Thyroid gland (tissue), 4 donors: Measurements from ENCODE around the gene ALPI. TPM values are rescaled to one million over a fixed set of nuclear protein-coding genes. Genes with fewer than 3 reads are reported as not detected.
"Not testable (repeated sequence)": the region's sequence is repeated elsewhere in the genome, so short reads cannot be mapped to it uniquely, and the experiment has no call there.

Experiments used
- DNase-seq, 2 donors: peaks; one replicate each; pipeline ENCODE4 v3.0.0-alpha.2; 2019
- H3K27ac ChIP-seq, 3 donors: fragments of 200-600 bp; sonication (generic); 1 replicate in 2 of 3; 2 replicates in 1 of 3; pipeline ENCODE4 v1.5.1; 2016 to 2019; ENCODE audit warnings: mild to moderate bottlenecking in 1 of 3, moderate library complexity in 1 of 3
- H3K27me3 ChIP-seq: fragments of 200-600 bp; sonication (generic); one replicate; pipeline ENCODE4 v1.5.1; 2019
- H3K36me3 ChIP-seq, 2 donors: fragments of 200-600 bp; sonication (generic); one replicate each; pipeline ENCODE4 v1.5.1; 2016 to 2019
- H3K4me1 ChIP-seq, 2 donors: fragments of 200-600 bp; sonication (generic); one replicate each; pipeline ENCODE4 v1.5.1; 2017 to 2019
- H3K4me3 ChIP-seq, 3 donors: fragments of 200-600 bp; sonication (generic); replicated peaks in 1 of 3; 1 replicate in 2 of 3; 2 replicates in 1 of 3; pipeline ENCODE4 v1.5.1; 2016; ENCODE audit warnings: mild to moderate bottlenecking in 1 of 3
- H3K9me3 ChIP-seq: fragments of 200-600 bp; sonication (generic); one replicate; pipeline ENCODE4 v1.5.1; 2017
- POLR2A ChIP-seq, 2 donors: fragments of 450-650 bp; IDR thresholded peaks; one replicate each; pipeline ENCODE4 v1.6.1; 2017; ENCODE audit warnings: antibody characterized with exemption in 2 of 2, mild to moderate bottlenecking in 2 of 2, moderate library complexity in 1 of 2
- WGBS, 2 donors: methylation state at CpG; one replicate each; pipeline ENCODE4 v1.1.5; 2017; 5-methylcytosine and 5-hydroxymethylcytosine counted together
- intact Hi-C: fragments of 100-400 bp; cut with DNase I; formaldehyde crosslinking; loops from one replicate; pipeline ENCODE4 v1.15.1; 2023
- total RNA-seq, 4 donors: library from RNA; depleted of rRNA; stranded (reverse); fragments of >200 nt; gene quantifications; one replicate each; pipeline ENCODE4 v1.2.3, GENCODE V29; 2016
- TF ChIP-seq, protein P1 (sequence below), 6 experiments: fragments of 200-600 bp in 3 of 6; fragments of 450-650 bp in 3 of 6; sonication (generic) in 3 of 6; IDR thresholded peaks; one replicate each; pipeline ENCODE4 v1.5.1; 2016 to 2019; ENCODE audit warnings: antibody characterized with exemption in 6 of 6, mild to moderate bottlenecking in 2 of 6, inconsistent platforms in 1 of 6, moderate library complexity in 1 of 6

Gene ALPI
- total RNA-seq, 4 donors from 2014 or later = not detected

DNA sequence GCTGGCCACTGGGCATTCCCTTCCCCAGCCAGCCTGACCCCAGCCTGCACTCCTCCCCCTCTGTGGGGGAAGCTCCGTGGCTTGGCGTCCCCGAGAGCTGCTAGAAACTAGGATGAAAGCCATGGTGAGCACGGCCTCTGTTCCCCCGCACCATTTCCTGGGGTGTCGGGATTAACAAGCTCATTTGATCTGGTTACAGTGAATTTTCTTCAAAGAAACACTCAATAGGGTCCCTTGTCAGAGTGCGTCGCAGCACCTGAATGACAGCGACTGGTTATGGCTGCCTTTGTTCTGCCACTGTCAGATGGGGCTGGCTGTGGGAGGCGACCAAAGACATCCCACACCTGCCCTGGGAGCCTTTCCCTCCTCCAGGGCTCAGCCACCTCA lies 7.7 kb upstream of the ALPI start:
- intact Hi-C loops = loop anchor here (5.0 kb wide), 1 partner anchor 74 kb away; the partner anchor contains the start of gene PRSS56
- no peaks in the 10 kb centered on the region for H3K36me3 ChIP-seq
- no peak for DNase-seq
- no peak for TF ChIP-seq POLR2A (IDR thresholded peaks at IDR 0.05)
- TF ChIP-seq, protein P1, sequence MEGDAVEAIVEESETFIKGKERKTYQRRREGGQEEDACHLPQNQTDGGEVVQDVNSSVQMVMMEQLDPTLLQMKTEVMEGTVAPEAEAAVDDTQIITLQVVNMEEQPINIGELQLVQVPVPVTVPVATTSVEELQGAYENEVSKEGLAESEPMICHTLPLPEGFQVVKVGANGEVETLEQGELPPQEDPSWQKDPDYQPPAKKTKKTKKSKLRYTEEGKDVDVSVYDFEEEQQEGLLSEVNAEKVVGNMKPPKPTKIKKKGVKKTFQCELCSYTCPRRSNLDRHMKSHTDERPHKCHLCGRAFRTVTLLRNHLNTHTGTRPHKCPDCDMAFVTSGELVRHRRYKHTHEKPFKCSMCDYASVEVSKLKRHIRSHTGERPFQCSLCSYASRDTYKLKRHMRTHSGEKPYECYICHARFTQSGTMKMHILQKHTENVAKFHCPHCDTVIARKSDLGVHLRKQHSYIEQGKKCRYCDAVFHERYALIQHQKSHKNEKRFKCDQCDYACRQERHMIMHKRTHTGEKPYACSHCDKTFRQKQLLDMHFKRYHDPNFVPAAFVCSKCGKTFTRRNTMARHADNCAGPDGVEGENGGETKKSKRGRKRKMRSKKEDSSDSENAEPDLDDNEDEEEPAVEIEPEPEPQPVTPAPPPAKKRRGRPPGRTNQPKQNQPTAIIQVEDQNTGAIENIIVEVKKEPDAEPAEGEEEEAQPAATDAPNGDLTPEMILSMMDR (IDR thresholded peaks at IDR 0.05) = no peak
- H3K27me3 ChIP-seq = no peaks in the 10 kb centered on the region
- WGBS, 2 donors = 73 to 86% methylated on average over 9 of the region's 10 CpGs
- no peaks in the 10 kb centered on the region for H3K4me1 ChIP-seq
- no peaks in the 10 kb centered on the region for H3K9me3 ChIP-seq
- no peak overlapping the region for H3K4me3 ChIP-seq
- no peak overlapping the region for H3K27ac ChIP-seq

DNA sequence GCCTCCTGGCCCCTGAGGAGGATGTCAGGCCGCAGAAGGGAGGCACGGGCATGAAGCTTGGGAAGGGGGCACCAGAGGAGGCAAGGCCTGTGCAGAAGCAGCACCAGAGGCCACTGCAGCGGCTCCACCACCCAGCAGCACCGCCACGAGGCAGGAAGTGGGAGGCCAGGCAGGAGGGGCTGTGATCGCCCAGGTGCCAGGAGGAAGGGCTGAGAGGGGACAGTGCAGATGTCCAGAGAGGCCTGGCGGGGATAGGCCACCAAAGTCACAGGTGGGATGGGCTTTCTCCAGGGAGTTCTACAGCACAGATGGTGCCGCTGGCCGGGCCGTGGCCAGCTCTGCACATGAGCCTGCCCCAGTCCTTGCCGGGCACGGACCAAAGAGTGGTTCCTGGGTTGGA lies 6.0 kb upstream of the ALPI start:
- intact Hi-C loops = loop anchor here (5.0 kb wide), 1 partner anchor 72 kb away; the partner anchor contains the start of gene PRSS56
- Histone ChIP-seq H3K36me3 (no peaks in the 10 kb centered on the region), H3K4me3 (no peak overlapping the region), H3K27ac (no peak overlapping the region), H3K27me3 (no peaks in the 10 kb centered on the region), H3K4me1 (no peaks in the 10 kb centered on the region), H3K9me3 (no peaks in the 10 kb centered on the region)
- no peak for DNase-seq
- 77 to 81% methylated on average over 12 of the region's 12 CpGs for WGBS, 2 donors
- TF ChIP-seq, protein P1 (IDR thresholded peaks at IDR 0.05) = no peak
- no peak for TF ChIP-seq POLR2A (IDR thresholded peaks at IDR 0.05)

DNA sequence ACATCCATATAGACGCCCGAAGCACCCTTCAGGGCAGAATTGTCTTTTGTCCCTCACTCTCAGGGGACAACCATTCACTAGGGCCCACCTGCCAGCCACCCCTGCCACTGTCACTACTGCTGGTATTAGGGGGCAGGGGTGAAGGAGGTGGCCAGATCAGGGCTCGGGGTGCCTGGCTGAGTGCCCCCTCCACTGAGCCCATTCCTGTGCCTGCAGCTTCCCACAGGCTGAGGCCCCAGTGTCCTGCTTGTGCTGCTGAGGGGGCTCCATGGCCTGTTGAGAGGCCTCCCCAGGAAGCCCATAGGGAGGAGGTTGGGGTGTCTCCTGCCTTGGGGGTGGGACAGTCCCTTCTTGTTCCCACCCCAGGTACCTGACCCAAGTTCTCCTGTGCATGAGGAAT lies 4.3 kb upstream of the ALPI start:
- H3K9me3 ChIP-seq, H3K4me1 ChIP-seq, H3K27ac ChIP-seq, intact Hi-C loops, H3K36me3 ChIP-seq, H3K4me3 ChIP-seq, H3K27me3 ChIP-seq, DNase-seq: not testable (repeated sequence)
- WGBS, 2 donors = 77 to 87% methylated on average over 2 to 3 of the region's 3 CpGs

DNA sequence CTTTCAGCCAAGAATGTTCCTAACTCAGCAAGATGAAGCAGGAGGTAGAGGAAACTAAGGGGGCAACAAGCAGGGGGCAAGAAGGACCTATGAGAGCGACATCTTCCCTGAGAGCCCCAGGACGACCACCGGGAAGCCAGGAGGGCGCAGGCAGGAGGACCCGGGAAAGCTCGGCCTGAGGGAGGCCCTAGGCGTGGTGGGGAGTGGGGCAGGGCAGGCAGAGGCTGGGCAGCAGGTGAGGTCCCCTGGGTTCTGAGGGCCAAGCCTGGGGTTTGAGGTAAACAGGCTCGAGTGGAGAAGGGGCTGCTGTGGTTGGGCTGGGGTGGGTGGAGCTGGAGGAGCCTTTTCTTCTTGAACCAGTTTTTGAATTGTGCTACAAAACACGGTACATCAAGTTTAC lies 1.3 kb upstream of the ALPI start:
- Histone ChIP-seq H3K4me3 (no peak overlapping the region), H3K27me3 (no peaks in the 10 kb centered on the region), H3K4me1 (no peaks in the 10 kb centered on the region), H3K9me3 (no peaks in the 10 kb centered on the region), H3K27ac (no peak overlapping the region), H3K36me3 (no peaks in the 10 kb centered on the region)
- no peak for DNase-seq
- intact Hi-C loops = no loop called here
- no peak for TF ChIP-seq POLR2A (IDR thresholded peaks at IDR 0.05)
- TF ChIP-seq, protein P1 (IDR thresholded peaks at IDR 0.05) = no peak
- WGBS, 2 donors = 84 to 88% methylated on average over 9 of the region's 9 CpGs

GRCh38 chr2:232456296-232457120 lies 555 bp downstream of the ALPI start:
- no peak for DNase-seq
- WGBS, 2 donors = 89 to 93% methylated on average over 11 to 22 of the region's 27 CpGs
- Histone ChIP-seq H3K36me3 (no peaks in the 10 kb centered on the region), H3K27ac (no peak overlapping the region), H3K4me3 (no peak overlapping the region), H3K9me3 (no peaks in the 10 kb centered on the region), H3K27me3 (no peaks in the 10 kb centered on the region), H3K4me1 (no peaks in the 10 kb centered on the region)
- intact Hi-C loops = no loop called here
- TF ChIP-seq, protein P1 (IDR thresholded peaks at IDR 0.05) = no peak
- TF ChIP-seq POLR2A (IDR thresholded peaks at IDR 0.05) = no peak
